GM19328 (cell line): ENCODE results near the gene FAM193B.

Source experiments
- ATAC-seq: cut with Tn5 transposase; IDR thresholded peaks from one replicate; pipeline ENCODE4 v1.9.1; 2021; ENCODE audit warnings: mild to moderate bottlenecking, moderate library complexity; ENCODE audit not compliant: unreplicated experiment

FAM193B gene

GRCh38 chr5:177516601-177517568 lies 37.5 kb downstream of the FAM193B start, which contains the start of gene DDX41:
Gene DDX41 (minus strand): TSS chr5:177516961. CDS start chr5:177516945, 16 bp downstream.
- peak; percentile 71 for ATAC-seq

- ATAC-seq, result no peak
Observed at GRCh38 chr5:177515580-177515979, 38.8 kb downstream of the FAM193B start.

GRCh38 chr5:177514541-177514940 lies 39.8 kb downstream of the FAM193B start:
- ATAC-seq, result no peak

- no peak for ATAC-seq
Observed at GRCh38 chr5:177513500-177513899, 40.9 kb downstream of the FAM193B start.

GRCh38 chr5:177512736-177513380 lies 41.5 kb downstream of the FAM193B start:
- no peak for ATAC-seq

DNA sequence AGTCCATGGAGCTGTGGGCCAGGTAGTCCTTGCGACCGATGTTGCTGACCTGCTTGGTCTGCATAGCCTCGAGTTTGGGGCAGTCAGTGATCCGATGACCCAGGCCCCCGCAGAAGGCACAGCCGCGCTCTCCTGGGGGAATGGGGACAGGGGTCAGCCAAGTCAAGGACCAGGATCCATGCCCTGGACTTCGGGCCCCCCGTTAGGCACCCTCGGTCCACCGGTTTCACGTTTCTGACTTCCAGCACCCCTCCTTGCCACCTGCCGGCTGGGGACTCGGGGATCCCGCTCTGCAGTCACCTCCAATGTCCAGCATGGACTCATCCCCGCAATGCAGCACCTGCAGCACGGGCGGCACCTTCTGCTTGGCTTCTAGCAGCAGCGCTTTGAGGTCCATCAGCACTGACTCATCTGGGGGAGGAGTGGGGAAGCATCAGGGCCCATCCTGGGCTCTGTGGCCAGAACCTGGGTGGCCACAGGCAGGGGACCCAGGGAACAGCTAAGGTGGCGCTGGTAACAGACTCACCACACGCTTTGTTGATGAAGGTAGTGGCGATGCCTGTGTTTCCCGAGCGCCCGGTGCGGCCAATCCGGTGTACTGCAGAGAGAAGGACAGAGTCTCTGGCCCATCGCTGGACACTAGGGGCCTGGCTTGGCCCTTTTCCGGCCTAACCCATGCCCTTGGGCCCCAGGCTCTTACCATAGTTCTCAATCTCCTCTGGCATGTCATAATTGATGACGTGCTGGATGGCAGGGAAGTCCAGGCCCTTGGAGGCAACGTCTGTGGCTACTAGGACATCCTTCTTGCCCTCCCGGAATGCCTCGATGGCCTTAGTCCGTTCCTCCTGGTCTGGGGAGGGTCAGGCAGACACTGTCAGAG lies 42.3 kb downstream of the FAM193B start:
- no peak for ATAC-seq

GRCh38 chr5:177511181-177511580 lies 43.2 kb downstream of the FAM193B start:
- no peak for ATAC-seq

DNA sequence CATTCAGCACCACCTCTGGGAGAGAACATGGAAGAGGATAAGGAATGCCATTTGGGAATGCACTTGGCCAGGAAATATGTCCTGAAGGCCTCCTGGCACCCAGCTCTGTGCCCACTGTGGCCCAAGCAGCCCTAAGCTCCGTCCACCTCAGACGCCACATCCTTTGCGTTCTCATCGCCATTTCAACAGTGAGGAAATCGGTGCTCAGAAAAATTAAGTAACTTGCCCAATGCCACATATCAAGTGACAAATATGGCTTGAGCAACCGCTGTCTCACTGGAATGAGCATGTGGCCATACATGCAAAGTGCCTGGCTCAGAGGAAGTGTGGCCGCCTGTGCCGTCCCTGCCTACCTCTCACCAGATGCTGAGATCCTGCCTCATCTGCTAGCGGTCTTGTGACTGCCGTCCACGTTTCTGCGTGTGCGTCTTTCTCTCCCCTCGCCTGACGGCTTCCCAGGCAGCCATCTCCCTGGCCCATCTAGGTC lies 43.8 kb downstream of the FAM193B start:
- ATAC-seq, result no peak

GRCh38 chr5:177509991-177510566 lies 44.3 kb downstream of the FAM193B start:
- no peak for ATAC-seq

DNA sequence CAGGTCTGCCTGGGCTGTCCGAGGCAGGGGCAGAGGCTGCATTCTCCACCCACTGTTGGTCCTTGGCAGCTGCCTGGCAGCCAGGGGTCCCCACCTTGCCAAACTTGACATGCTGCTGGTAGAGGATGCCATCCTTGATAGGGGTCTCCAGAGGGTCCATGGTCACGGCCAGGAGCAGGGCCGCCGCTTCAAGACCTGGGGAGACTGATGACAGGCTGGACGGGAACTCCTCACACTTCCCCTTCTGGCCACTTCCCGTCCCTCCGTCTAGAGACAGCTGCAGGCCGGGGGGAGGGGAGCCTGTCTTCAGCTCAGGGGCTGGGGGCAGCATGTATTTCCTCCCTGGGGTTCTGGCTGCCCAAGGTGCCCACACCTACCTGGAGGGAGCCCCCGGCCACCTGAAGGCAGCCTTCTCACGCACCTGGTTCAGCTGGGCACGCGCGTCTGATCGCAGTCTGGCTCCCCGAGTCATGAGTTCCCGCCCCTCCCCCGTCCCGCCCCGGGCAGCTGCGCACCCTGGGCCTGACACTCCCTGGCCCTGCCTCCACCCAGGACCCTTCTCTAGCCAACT lies 44.9 kb downstream of the FAM193B start, which contains the start of gene DOK3:
TSS of gene DOK3 (minus strand) at position 446 of the 571 bp plus-strand sequence. CDS start at position 160, 286 bp downstream.
- no peak for ATAC-seq

GRCh38 chr5:177508837-177509236 lies 45.5 kb downstream of the FAM193B start:
- ATAC-seq, result no peak

DNA sequence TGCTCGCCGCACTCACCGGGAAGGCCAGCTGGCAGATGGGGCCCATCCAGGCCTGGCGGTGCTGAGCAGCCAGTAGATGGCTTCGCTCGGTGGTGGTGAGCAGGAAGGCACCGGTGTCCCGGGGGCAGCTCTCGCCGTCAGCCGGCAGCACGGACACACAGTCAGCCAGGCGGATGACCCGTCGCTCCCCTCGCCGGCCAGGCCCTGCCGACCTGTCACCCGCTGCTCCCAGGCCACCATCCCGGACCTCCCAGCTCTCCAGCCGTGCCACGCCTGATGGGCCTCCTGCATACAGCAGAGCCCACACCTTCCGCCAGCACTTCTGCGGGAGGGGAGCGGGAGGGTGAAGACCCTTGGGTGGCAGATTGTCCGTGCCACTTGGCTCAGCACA lies 46.1 kb downstream of the FAM193B start:
- no peak for ATAC-seq

DNA sequence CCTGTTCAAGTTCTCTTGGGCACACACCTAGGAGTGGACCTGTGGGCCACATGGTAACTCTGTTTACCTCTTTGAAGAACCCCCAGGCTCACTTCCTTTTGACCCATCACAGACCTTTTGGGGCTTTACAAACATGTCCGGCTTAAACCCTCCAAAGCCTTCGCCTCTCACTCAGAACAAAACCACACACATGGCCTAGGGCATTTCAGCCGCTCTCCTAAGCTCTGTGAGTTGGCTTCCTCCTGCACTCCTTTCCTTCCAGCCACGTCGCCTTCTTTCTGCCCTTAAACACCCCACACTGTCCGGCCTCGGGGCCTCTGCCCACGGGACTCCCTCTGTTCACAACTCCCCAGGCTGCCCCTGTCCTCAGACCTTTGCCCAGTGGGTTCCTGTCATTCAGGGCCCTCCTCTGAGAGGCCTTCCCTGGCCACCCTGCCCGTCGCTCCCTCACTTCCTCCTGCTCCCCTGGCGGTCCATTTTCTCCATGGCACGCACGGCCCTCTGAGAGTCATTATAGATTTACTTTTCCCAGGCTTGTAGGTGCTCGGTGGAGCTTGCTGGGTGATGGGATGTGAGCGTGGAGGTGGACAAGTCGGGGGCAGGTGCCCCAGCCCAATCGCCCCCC lies 46.7 kb downstream of the FAM193B start:
- ATAC-seq, result no peak

DNA sequence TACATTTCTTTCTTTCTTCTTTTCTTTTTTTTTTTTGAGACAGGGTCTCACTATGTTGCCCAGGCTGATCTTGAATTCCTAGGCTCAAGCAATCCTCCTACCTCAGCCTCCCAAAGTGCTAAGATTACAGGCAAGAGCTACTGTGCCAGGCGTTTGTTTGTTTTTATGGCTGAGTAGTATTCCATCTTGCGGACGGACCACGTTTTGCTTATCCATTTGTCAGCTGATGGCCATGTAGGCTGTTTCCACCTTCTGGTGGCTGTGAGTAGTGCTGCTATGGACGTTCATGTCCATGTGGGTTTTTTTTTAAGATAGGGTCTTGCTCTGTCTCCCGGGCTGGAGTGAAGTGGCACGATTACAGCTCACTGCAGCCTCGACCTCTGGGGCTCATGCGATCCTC lies 47.2 kb downstream of the FAM193B start:
- no peak for ATAC-seq

- ATAC-seq, result no peak
Observed at GRCh38 chr5:177505075-177505474, 49.3 kb downstream of the FAM193B start.

GRCh38 chr5:177504086-177505056 lies 50.0 kb downstream of the FAM193B start:
- no peak for ATAC-seq

GRCh38 chr5:177503351-177504085 lies 50.8 kb downstream of the FAM193B start:
- no peak for ATAC-seq

GRCh38 chr5:177502886-177503285 lies 51.5 kb downstream of the FAM193B start:
- ATAC-seq, result no peak
